Measurements from ENCODE around the gene TSC22D1. TPM values are rescaled to one million over a fixed set of nuclear protein-coding genes. Genes with fewer than 3 reads are reported as not detected.

Gene TSC22D1
- polyA plus RNA-seq, 1 donor from 2014 or later, result 355 TPM

DNA sequence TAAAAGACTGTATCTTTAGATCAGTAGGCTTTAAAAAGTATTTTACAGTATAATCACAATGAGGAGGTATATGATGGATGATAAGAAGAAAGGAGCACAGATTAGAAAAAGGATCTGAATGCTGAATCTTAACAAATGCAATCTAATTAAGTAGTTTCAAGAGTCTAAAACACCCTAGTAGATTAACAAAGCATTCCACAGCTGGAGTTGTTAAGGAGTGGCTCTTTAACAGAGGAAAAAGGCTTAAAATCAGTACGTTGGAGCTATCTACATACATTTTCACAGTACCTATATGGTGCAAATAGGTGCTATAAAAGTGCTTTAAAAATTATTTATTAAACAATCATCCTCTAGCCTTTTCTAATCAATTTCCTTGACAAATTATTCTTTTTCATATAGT lies 34.5 kb downstream of the TSC22D1 start:
- Histone ChIP-seq H3K9me3 (ENCODE audit: low read length) (no peaks in the 10 kb centered on the region), H3K27me3 (ENCODE audit: insufficient read depth, low read depth, low read length) (no peaks in the 10 kb centered on the region), H3K27ac (ENCODE audit: low read length) (no peak overlapping the region), H2AFZ (ENCODE audit: low read depth, low read length) (no peak overlapping the region), H3K4me2 (ENCODE audit: low read length) (no peak overlapping the region), H3K9me2 (ENCODE audit: insufficient read depth, low read length) (no peaks in the 10 kb centered on the region), H3K4me3 (ENCODE audit: low read length) (no peak overlapping the region), H4K20me1 (ENCODE audit: insufficient read depth) (no peaks in the 10 kb centered on the region), H3K9ac (ENCODE audit: low read length) (no peak overlapping the region), H3F3A (ENCODE audit: insufficient read depth, low read length, poor library complexity, severe bottlenecking) (no peaks in the 10 kb centered on the region), H3K36me3 (ENCODE audit: insufficient read depth, low read length) (peaks cover 3% of the 10 kb centered on the region), H3K79me2 (replicated peaks; ENCODE audit: insufficient read depth, low read length) (peaks cover 36% of the 10 kb centered on the region)
- TF ChIP-seq EP300 (conservative IDR thresholded peaks at IDR 0.05; ENCODE audit: poor library complexity, severe bottlenecking), result no peak
- TF ChIP-seq, protein P1, sequence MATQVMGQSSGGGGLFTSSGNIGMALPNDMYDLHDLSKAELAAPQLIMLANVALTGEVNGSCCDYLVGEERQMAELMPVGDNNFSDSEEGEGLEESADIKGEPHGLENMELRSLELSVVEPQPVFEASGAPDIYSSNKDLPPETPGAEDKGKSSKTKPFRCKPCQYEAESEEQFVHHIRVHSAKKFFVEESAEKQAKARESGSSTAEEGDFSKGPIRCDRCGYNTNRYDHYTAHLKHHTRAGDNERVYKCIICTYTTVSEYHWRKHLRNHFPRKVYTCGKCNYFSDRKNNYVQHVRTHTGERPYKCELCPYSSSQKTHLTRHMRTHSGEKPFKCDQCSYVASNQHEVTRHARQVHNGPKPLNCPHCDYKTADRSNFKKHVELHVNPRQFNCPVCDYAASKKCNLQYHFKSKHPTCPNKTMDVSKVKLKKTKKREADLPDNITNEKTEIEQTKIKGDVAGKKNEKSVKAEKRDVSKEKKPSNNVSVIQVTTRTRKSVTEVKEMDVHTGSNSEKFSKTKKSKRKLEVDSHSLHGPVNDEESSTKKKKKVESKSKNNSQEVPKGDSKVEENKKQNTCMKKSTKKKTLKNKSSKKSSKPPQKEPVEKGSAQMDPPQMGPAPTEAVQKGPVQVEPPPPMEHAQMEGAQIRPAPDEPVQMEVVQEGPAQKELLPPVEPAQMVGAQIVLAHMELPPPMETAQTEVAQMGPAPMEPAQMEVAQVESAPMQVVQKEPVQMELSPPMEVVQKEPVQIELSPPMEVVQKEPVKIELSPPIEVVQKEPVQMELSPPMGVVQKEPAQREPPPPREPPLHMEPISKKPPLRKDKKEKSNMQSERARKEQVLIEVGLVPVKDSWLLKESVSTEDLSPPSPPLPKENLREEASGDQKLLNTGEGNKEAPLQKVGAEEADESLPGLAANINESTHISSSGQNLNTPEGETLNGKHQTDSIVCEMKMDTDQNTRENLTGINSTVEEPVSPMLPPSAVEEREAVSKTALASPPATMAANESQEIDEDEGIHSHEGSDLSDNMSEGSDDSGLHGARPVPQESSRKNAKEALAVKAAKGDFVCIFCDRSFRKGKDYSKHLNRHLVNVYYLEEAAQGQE (IDR thresholded peaks at IDR 0.05; ENCODE audit: borderline replicate concordance), result no peak

DNA sequence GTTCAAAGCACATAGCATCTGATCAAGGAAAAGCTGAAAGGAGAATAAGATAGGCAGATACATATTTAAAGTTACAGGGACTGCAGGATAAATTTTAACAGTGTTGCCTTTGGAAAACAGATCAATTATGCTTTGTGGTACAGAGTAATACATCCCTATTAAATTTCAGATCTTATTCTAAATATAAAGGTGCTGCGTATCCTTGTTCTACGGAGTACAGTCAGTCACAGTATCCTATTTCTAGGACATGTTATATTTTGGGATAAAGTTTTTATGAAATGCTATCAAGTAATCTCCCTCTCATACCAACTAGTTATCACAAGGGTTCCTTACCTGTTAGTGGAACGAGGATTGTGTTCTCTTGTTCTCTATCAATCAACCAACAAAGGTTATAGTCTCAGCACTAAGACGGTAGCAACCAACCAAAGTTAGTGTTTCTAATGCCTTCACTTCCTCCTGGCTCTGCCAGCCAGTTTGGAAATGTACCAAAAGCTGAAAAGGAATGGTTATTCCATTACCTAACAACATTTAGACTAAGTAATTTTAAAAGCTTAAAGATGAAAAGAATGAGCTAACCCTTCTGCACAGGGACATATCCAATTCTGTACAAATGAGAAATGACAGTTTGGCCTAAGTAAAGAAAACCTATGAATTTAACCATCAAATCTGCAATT lies 35.2 kb downstream of the TSC22D1 start:
- Histone ChIP-seq H3K4me2 (ENCODE audit: low read length) (no peak overlapping the region), H3K36me3 (ENCODE audit: insufficient read depth, low read length) (peaks cover 3% of the 10 kb centered on the region), H4K20me1 (ENCODE audit: insufficient read depth) (no peaks in the 10 kb centered on the region), H2AFZ (ENCODE audit: low read depth, low read length) (no peak overlapping the region), H3K79me2 (replicated peaks; ENCODE audit: insufficient read depth, low read length) (peaks cover 30% of the 10 kb centered on the region), H3K9me2 (ENCODE audit: insufficient read depth, low read length) (no peaks in the 10 kb centered on the region), H3K9me3 (ENCODE audit: low read length) (no peaks in the 10 kb centered on the region), H3K4me3 (ENCODE audit: low read length) (no peak overlapping the region), H3F3A (ENCODE audit: insufficient read depth, low read length, poor library complexity, severe bottlenecking) (no peaks in the 10 kb centered on the region), H3K27me3 (ENCODE audit: insufficient read depth, low read depth, low read length) (no peaks in the 10 kb centered on the region), H3K9ac (ENCODE audit: low read length) (no peak overlapping the region), H3K27ac (ENCODE audit: low read length) (no peak overlapping the region)
- TF ChIP-seq MXI1 (conservative IDR thresholded peaks at IDR 0.05; ENCODE audit: poor library complexity, severe bottlenecking) (no peak), TAF1 (IDR thresholded peaks at IDR 0.05; ENCODE audit: low read depth) (no peak), POLR2AphosphoS5 (IDR thresholded peaks at IDR 0.05) (no peak), EP300 (conservative IDR thresholded peaks at IDR 0.05; ENCODE audit: poor library complexity, severe bottlenecking) (no peak), SMC3 (conservative IDR thresholded peaks at IDR 0.05; ENCODE audit: poor library complexity) (no peak), RAD21 (conservative IDR thresholded peaks at IDR 0.05) (no peak), EZH2 (IDR thresholded peaks at IDR 0.05; ENCODE audit: borderline replicate concordance, insufficient read depth, low read length, poor library complexity, severe bottlenecking) (no peak)
- TF ChIP-seq, protein P2, sequence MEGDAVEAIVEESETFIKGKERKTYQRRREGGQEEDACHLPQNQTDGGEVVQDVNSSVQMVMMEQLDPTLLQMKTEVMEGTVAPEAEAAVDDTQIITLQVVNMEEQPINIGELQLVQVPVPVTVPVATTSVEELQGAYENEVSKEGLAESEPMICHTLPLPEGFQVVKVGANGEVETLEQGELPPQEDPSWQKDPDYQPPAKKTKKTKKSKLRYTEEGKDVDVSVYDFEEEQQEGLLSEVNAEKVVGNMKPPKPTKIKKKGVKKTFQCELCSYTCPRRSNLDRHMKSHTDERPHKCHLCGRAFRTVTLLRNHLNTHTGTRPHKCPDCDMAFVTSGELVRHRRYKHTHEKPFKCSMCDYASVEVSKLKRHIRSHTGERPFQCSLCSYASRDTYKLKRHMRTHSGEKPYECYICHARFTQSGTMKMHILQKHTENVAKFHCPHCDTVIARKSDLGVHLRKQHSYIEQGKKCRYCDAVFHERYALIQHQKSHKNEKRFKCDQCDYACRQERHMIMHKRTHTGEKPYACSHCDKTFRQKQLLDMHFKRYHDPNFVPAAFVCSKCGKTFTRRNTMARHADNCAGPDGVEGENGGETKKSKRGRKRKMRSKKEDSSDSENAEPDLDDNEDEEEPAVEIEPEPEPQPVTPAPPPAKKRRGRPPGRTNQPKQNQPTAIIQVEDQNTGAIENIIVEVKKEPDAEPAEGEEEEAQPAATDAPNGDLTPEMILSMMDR (IDR thresholded peaks at IDR 0.05; ENCODE audit: poor library complexity, severe bottlenecking), result no peak
- TF ChIP-seq, protein P1 (IDR thresholded peaks at IDR 0.05; ENCODE audit: borderline replicate concordance), result no peak

Data from neural cell (in vitro differentiated cells).